Mesenchymal stem cell (in vitro differentiated cells and primary cell): ENCODE results near the gene SLC35F4.

ENCODE experiments used
- DNase-seq: peaks from one replicate; pipeline ENCODE4 v3.0.0-alpha.2; 2013
- H2AFZ ChIP-seq: one replicate; pipeline ENCODE4 v1.6.1; 2013; ENCODE audit warnings: low read depth, mild to moderate bottlenecking, control low read depth, inconsistent platforms, low read length, moderate library complexity
- H2AK5ac ChIP-seq: 2 replicates; pipeline ENCODE4 v1.6.1; 2013; ENCODE audit warnings: low read length, moderate library complexity, mild to moderate bottlenecking, inconsistent platforms; ENCODE audit not compliant: severe bottlenecking
- H2BK120ac ChIP-seq: one replicate; pipeline ENCODE4 v1.6.1; 2013; ENCODE audit warnings: low read depth, mild to moderate bottlenecking, inconsistent platforms, low read length, moderate library complexity
- H2BK12ac ChIP-seq, 2 experiments: one replicate each; pipeline ENCODE4 v1.6.1; 2013; ENCODE audit warnings: inconsistent platforms in 2 of 2, low read length in 2 of 2, mild to moderate bottlenecking in 2 of 2, moderate library complexity in 2 of 2, control low read depth in 1 of 2
- H2BK15ac ChIP-seq: one replicate; pipeline ENCODE4 v1.6.1; 2013; ENCODE audit warnings: mild to moderate bottlenecking, low read depth, inconsistent platforms; ENCODE audit not compliant: poor library complexity, severe bottlenecking
- H2BK5ac ChIP-seq: 2 replicates; pipeline ENCODE4 v1.6.1; 2013; ENCODE audit warnings: low read depth, mild to moderate bottlenecking, low read length, control low read depth, inconsistent platforms; ENCODE audit not compliant: poor library complexity, severe bottlenecking
- H3K14ac ChIP-seq, 2 experiments: one replicate each; pipeline ENCODE4 v1.6.1; 2013; ENCODE audit warnings: inconsistent platforms in 2 of 2, low read length in 2 of 2, control low read depth in 1 of 2, mild to moderate bottlenecking in 1 of 2, moderate library complexity in 1 of 2
- H3K18ac ChIP-seq, 2 experiments: one replicate each; pipeline ENCODE4 v1.6.1; 2013; ENCODE audit warnings: inconsistent platforms in 2 of 2, low read length in 2 of 2, control low read depth in 1 of 2, low read depth in 1 of 2, mild to moderate bottlenecking in 1 of 2
- H3K23ac ChIP-seq, 2 experiments: one replicate each; pipeline ENCODE4 v1.6.1; 2013; ENCODE audit warnings: inconsistent platforms in 2 of 2, low read length in 2 of 2, mild to moderate bottlenecking in 2 of 2, moderate library complexity in 2 of 2, control low read depth in 1 of 2
- H3K27ac ChIP-seq: 2 replicates; pipeline ENCODE4 v1.5.1; 2013; ENCODE audit warnings: mild to moderate bottlenecking, moderate library complexity, low read length, control low read depth, inconsistent platforms; ENCODE audit not compliant: poor library complexity, severe bottlenecking
- H3K27me3 ChIP-seq, 2 experiments: 2 replicates each; pipeline versions ENCODE4 v1.6.1 to v1.7.0; 2013; ENCODE audit warnings: low read length in 2 of 2, mild to moderate bottlenecking in 2 of 2, moderate library complexity in 2 of 2, control low read depth in 1 of 2, inconsistent platforms in 1 of 2; ENCODE audit not compliant: control insufficient read depth in 1 of 2, insufficient read depth in 1 of 2
- H3K36me3 ChIP-seq, 2 experiments: 2 replicates each; pipeline versions ENCODE4 v1.6.1 to v1.7.0; 2013; ENCODE audit warnings: low read length in 2 of 2, control low read depth in 1 of 2, inconsistent platforms in 1 of 2, low read depth in 1 of 2, mild to moderate bottlenecking in 1 of 2; ENCODE audit not compliant: insufficient read depth in 2 of 2, control insufficient read depth in 1 of 2
- H3K4ac ChIP-seq, 2 experiments: one replicate each; pipeline ENCODE4 v1.6.1; 2013; ENCODE audit warnings: inconsistent platforms in 2 of 2, low read length in 2 of 2, mild to moderate bottlenecking in 2 of 2, moderate library complexity in 2 of 2, control low read depth in 1 of 2, low read depth in 1 of 2
- H3K4me1 ChIP-seq: 2 replicates; pipeline ENCODE4 v1.6.1; 2013; ENCODE audit warnings: low read depth, low read length, control low read depth; ENCODE audit not compliant: control insufficient read depth, insufficient read depth
- H3K4me2 ChIP-seq: 2 replicates; pipeline ENCODE4 v1.6.1; 2013; ENCODE audit warnings: low read length, mild to moderate bottlenecking, inconsistent platforms; ENCODE audit not compliant: poor library complexity, severe bottlenecking
- H3K4me3 ChIP-seq, 2 experiments: 2 replicates each; pipeline versions ENCODE4 v1.5.1 to v1.7.0; 2013; ENCODE audit warnings: low read length in 2 of 2, mild to moderate bottlenecking in 2 of 2, control low read depth in 1 of 2, low read depth in 1 of 2; ENCODE audit not compliant: insufficient read depth in 1 of 2
- H3K79me1 ChIP-seq: replicated peaks from 2 replicates; pipeline ENCODE4 v1.6.1; 2013; ENCODE audit warnings: mild to moderate bottlenecking, control low read depth, low read length, inconsistent platforms; ENCODE audit not compliant: poor library complexity, severe bottlenecking
- H3K9ac ChIP-seq: 2 replicates; pipeline ENCODE4 v1.7.0; 2013; ENCODE audit warnings: mild to moderate bottlenecking, low read length, moderate library complexity
- H3K9me3 ChIP-seq: 2 replicates; pipeline ENCODE4 v1.7.0; 2013; ENCODE audit warnings: mild to moderate bottlenecking, low read length; ENCODE audit not compliant: control insufficient read depth
- H4K8ac ChIP-seq: one replicate; pipeline ENCODE4 v1.6.1; 2013; ENCODE audit warnings: inconsistent platforms, mild to moderate bottlenecking, low read length, moderate library complexity
- H4K91ac ChIP-seq: one replicate; pipeline ENCODE4 v1.6.1; 2013; ENCODE audit warnings: mild to moderate bottlenecking, low read length, inconsistent platforms
- whole genome bisulfite sequencing: methylation state at CpG from one replicate; pipeline ENCODE4 v1.1.7; 2013; ENCODE audit warnings: mixed read lengths; 5-methylcytosine and 5-hydroxymethylcytosine counted together

SLC35F4 gene

DNA sequence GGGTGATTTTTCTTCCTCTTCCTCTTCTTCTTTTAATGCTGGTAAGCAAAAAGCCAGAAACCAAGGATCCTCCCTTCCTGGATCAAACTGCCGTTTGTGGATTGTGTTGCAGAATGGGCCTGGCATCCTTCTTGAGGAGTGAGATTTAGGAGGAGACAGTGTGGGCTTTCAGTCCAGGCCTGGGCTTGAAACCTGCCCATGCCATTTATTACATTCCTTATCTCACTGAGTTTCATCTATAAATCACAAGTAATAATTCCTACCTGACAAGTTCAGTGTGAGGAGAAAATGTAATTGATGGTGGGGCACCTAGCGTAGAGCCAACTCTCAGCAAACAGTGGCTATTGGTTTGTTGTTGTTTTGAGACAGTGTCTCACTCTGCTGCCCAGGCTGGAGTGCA, 126.4 kb downstream of the SLC35F4 start:
- Histone ChIP-seq H2BK15ac (no peak overlapping the region), H3K23ac (no peak overlapping the region), H3K36me3 (no peaks in the 10 kb centered on the region), H3K18ac (no peak overlapping the region), H3K14ac (no peak overlapping the region), H2BK120ac (no peak overlapping the region), H3K9me3 (no peaks in the 10 kb centered on the region), H2BK5ac (no peak overlapping the region), H3K4me3 (no peak overlapping the region), H2AFZ (no peak overlapping the region), H4K8ac (no peak overlapping the region), H3K4me2 (no peak overlapping the region), H3K4me1 (no peaks in the 10 kb centered on the region), H3K79me1 (no peaks in the 10 kb centered on the region), H4K91ac (no peak overlapping the region), H2BK12ac (no peak overlapping the region), H3K4ac (no peak overlapping the region), H3K27ac (no peak overlapping the region), H3K9ac (no peak overlapping the region), H2AK5ac (no peak overlapping the region), H3K27me3 (no peaks in the 10 kb centered on the region)
- DNase-seq: no peak
- WGBS: 45% methylated on average over 2 of the region's 2 CpGs

GRCh38 chr14:57737598-57737997, 128.3 kb downstream of the SLC35F4 start:
- Histone ChIP-seq H3K4me1 (no peaks in the 10 kb centered on the region), H2AK5ac (no peak overlapping the region), H3K4me2 (no peak overlapping the region), H3K9me3 (no peaks in the 10 kb centered on the region), H2BK5ac (no peak overlapping the region), H2BK120ac (no peak overlapping the region), H3K23ac (no peak overlapping the region), H3K4ac (no peak overlapping the region), H3K27ac (no peak overlapping the region), H3K27me3 (no peaks in the 10 kb centered on the region), H3K4me3 (no peak overlapping the region), H2AFZ (no peak overlapping the region), H3K14ac (no peak overlapping the region), H4K91ac (no peak overlapping the region), H3K9ac (no peak overlapping the region), H3K36me3 (no peaks in the 10 kb centered on the region), H2BK12ac (no peak overlapping the region), H2BK15ac (no peak overlapping the region), H4K8ac (no peak overlapping the region), H3K79me1 (no peaks in the 10 kb centered on the region), H3K18ac (no peak overlapping the region)
- no peak for DNase-seq
- WGBS: 50% methylated on average over 3 of the region's 3 CpGs

GRCh38 chr14:57736391-57736790, 129.5 kb downstream of the SLC35F4 start:
- H2BK120ac ChIP-seq: no peak overlapping the region
- H3K9me3 ChIP-seq: no peaks in the 10 kb centered on the region
- no peaks in the 10 kb centered on the region for H3K4me1 ChIP-seq
- H3K4me3 ChIP-seq: no peak overlapping the region
- WGBS: 72% methylated on average over 3 of the region's 4 CpGs
- no peak overlapping the region for H2BK12ac ChIP-seq
- no peak overlapping the region for H4K8ac ChIP-seq
- H3K4ac ChIP-seq: no peak overlapping the region
- H3K18ac ChIP-seq: no peak overlapping the region
- H4K91ac ChIP-seq: no peak overlapping the region
- H2BK15ac ChIP-seq: no peak overlapping the region
- H3K14ac ChIP-seq: no peak overlapping the region
- H3K9ac ChIP-seq: no peak overlapping the region
- no peak overlapping the region for H2AFZ ChIP-seq
- DNase-seq: no peak
- H3K79me1 ChIP-seq: no peaks in the 10 kb centered on the region
- no peak overlapping the region for H3K23ac ChIP-seq
- H2BK5ac ChIP-seq: no peak overlapping the region
- no peak overlapping the region for H2AK5ac ChIP-seq
- no peaks in the 10 kb centered on the region for H3K36me3 ChIP-seq
- H3K27me3 ChIP-seq: no peaks in the 10 kb centered on the region
- no peak overlapping the region for H3K4me2 ChIP-seq
- H3K27ac ChIP-seq: no peak overlapping the region

DNA sequence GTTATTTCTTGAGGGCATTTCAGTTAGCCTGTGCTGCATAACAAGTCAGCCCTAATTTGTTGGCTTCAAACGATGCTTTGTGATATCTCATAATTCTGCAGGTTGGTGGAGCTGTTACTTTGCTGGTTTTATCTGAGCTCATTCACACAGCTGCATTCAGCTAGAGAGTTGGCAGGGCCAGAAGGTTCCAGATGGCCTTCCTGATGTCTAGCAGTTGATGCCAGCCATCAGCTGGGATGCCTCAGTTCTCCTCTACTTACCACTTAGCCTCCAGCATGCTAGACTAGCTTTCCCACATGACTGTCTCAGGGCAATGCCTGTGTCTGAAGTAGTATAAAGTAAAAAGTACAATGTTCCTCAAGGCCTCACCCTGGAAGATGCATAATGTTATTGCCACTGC, 130.6 kb downstream of the SLC35F4 start:
- H3K4me1 ChIP-seq: no peaks in the 10 kb centered on the region
- H2BK15ac ChIP-seq: no peak overlapping the region
- H3K18ac ChIP-seq: no peak overlapping the region
- no peak overlapping the region for H3K4ac ChIP-seq
- no peak overlapping the region for H3K27ac ChIP-seq
- no peak overlapping the region for H2AK5ac ChIP-seq
- WGBS: 67% methylated on average over 1 of the region's 1 CpG
- no peak overlapping the region for H2BK12ac ChIP-seq
- no peak overlapping the region for H4K91ac ChIP-seq
- H3K9ac ChIP-seq: no peak overlapping the region
- H2AFZ ChIP-seq: no peak overlapping the region
- no peak overlapping the region for H2BK5ac ChIP-seq
- H3K36me3 ChIP-seq: no peaks in the 10 kb centered on the region
- no peak for DNase-seq
- no peak overlapping the region for H3K14ac ChIP-seq
- no peak overlapping the region for H3K23ac ChIP-seq
- no peak overlapping the region for H4K8ac ChIP-seq
- no peaks in the 10 kb centered on the region for H3K9me3 ChIP-seq
- no peaks in the 10 kb centered on the region for H3K79me1 ChIP-seq
- H2BK120ac ChIP-seq: no peak overlapping the region
- H3K4me2 ChIP-seq: no peak overlapping the region
- no peaks in the 10 kb centered on the region for H3K27me3 ChIP-seq
- H3K4me3 ChIP-seq: no peak overlapping the region
